HCT116 (cell line): Measurements from ENCODE around the gene TNRC6C. TPM values are rescaled to one million over a fixed set of nuclear protein-coding genes. Genes with fewer than 3 reads are reported as not detected.

Experiments
- ATAC-seq: fragments of 200-7000 bp; cut with Tn5 transposase; 2 replicates; pipeline ENCODE4 v1.9.1; 2020; ENCODE audit warnings: mild to moderate bottlenecking, moderate library complexity
- BruUV-seq: library from RNA; stranded (reverse); fragments of 400-500 nt; replicated peaks from 2 replicates; lab custom pipeline; 2021; lab: Mats Ljungman, UMichigan
- CTCF ChIA-PET: fragments of 300-600 bp; sonication (Branson Sonifier 250); formaldehyde crosslinking; loops from one replicate; lab custom pipeline; 2021; ENCODE audit warnings: antibody characterized with exemption; lab: Charles Lee
- POLR2A ChIA-PET: fragments of 300-600, 350-600 bp; sonication (Branson Sonifier 250); formaldehyde crosslinking; loops from one replicate; lab custom pipeline; 2021; ENCODE audit warnings: antibody characterized with exemption; lab: Charles Lee
- RAD21 ChIA-PET, 2 experiments: fragments of 300-600 bp; sonication (Branson Sonifier 250); formaldehyde crosslinking; loops; one replicate each; lab custom pipeline; 2023; ENCODE audit warnings: low total read pairs in 2 of 2; ENCODE audit not compliant: uncharacterized antibody in 2 of 2, unreplicated experiment in 2 of 2, low non-redundant PET in 1 of 2; lab: Charles Lee
- DNase-seq: peaks from one replicate; pipeline ENCODE4 v3.0.0-alpha.2; 2010; ENCODE audit warnings: low read depth, low spot score
- H2AFZ ChIP-seq: fragments of 200-600 bp; shearing (Covaris generic), sonication (generic); 2 replicates; pipeline ENCODE4 v1.6.1; 2017; ENCODE audit warnings: low read depth, mixed run types, mixed read lengths, antibody characterized with exemption, low read length; ENCODE audit not compliant: poor library complexity, severe bottlenecking
- H3K27ac ChIP-seq: 2 replicates; pipeline ENCODE4 v1.5.1; 2012; ENCODE audit warnings: low read depth, low read length
- H3K27me3 ChIP-seq: fragments of 200-600 bp; sonication (generic); 2 replicates; pipeline ENCODE4 v1.6.1; 2016; ENCODE audit warnings: mixed run types, low read length, mixed read lengths; ENCODE audit not compliant: insufficient read depth
- H3K36me3 ChIP-seq, 2 experiments: fragments of 200-500 bp in 1 of 2; fragments of 200-600 bp in 1 of 2; sonication (Bioruptor generic) in 1 of 2; sonication (generic) in 1 of 2; 2 replicates each; pipeline versions ENCODE4 v1.5.1 to v1.6.1; 2014 to 2016; ENCODE audit warnings: low read length in 2 of 2, inconsistent platforms in 1 of 2, mixed read lengths in 1 of 2, mixed run types in 1 of 2; ENCODE audit not compliant: insufficient read depth in 2 of 2, control insufficient read depth in 1 of 2
- H3K4me1 ChIP-seq, 2 experiments: fragments of 200-600 bp in 1 of 2; sonication (generic) in 1 of 2; 2 replicates each; pipeline versions ENCODE4 v1.5.1 to v1.6.1; 2012 to 2017; ENCODE audit warnings: low read length in 2 of 2, inconsistent platforms in 1 of 2, mild to moderate bottlenecking in 1 of 2, mixed read lengths in 1 of 2, mixed run types in 1 of 2, moderate library complexity in 1 of 2; ENCODE audit not compliant: insufficient read depth in 2 of 2, control insufficient read depth in 1 of 2
- H3K4me2 ChIP-seq: fragments of 200-600 bp; sonication (generic); 2 replicates; pipeline ENCODE4 v1.6.1; 2017; ENCODE audit warnings: mixed run types, low read length, mixed read lengths
- H3K4me3 ChIP-seq, 2 experiments: fragments of 200-600 bp in 1 of 2; sonication (generic) in 1 of 2; replicated peaks in 1 of 2; 2 replicates each; pipeline ENCODE4 v1.5.1; 2011 to 2016; ENCODE audit warnings: low read length in 2 of 2, control low read depth in 1 of 2, low read depth in 1 of 2, mild to moderate bottlenecking in 1 of 2, mixed read lengths in 1 of 2, mixed run types in 1 of 2
- H3K79me2 ChIP-seq: fragments of 200-600 bp; sonication (generic); 2 replicates; pipeline ENCODE4 v1.6.1; 2017; ENCODE audit warnings: mild to moderate bottlenecking, mixed run types, low read length, moderate library complexity, mixed read lengths; ENCODE audit not compliant: insufficient read depth
- H3K9ac ChIP-seq: fragments of 200-600 bp; sonication (generic); 2 replicates; pipeline ENCODE4 v1.6.1; 2016; ENCODE audit warnings: low read length, mixed read lengths
- H3K9me2 ChIP-seq: fragments of 200-600 bp; sonication (generic), shearing (Covaris generic); 2 replicates; pipeline ENCODE4 v1.6.1; 2017; ENCODE audit warnings: mixed run types, mild to moderate bottlenecking, moderate library complexity; ENCODE audit not compliant: insufficient read depth
- H3K9me3 ChIP-seq, 2 experiments: fragments of 200-500 bp in 1 of 2; fragments of 200-600 bp in 1 of 2; sonication (Bioruptor generic) in 1 of 2; sonication (generic) in 1 of 2; 2 replicates each; pipeline ENCODE4 v1.6.1; 2014 to 2017; ENCODE audit warnings: low read length in 2 of 2, mixed read lengths in 2 of 2, inconsistent platforms in 1 of 2, low read depth in 1 of 2, mild to moderate bottlenecking in 1 of 2, mixed run types in 1 of 2, moderate library complexity in 1 of 2; ENCODE audit not compliant: control insufficient read depth in 1 of 2, insufficient read depth in 1 of 2
- H4K20me1 ChIP-seq: fragments of 200-600 bp; sonication (generic), shearing (Covaris generic); 2 replicates; pipeline ENCODE4 v1.6.1; 2017; ENCODE audit warnings: mixed run types, mild to moderate bottlenecking, moderate library complexity; ENCODE audit not compliant: insufficient read depth
- CBX3 ChIP-seq: IDR thresholded peaks from 2 replicates; pipeline ENCODE4 v1.6.1; 2012; ENCODE audit warnings: low read depth
- CEBPB ChIP-seq: IDR thresholded peaks from 2 replicates; pipeline ENCODE4 v1.6.1; 2012; ENCODE audit warnings: low read depth
- EGR1 ChIP-seq: IDR thresholded peaks from 2 replicates; pipeline ENCODE4 v1.6.1; 2012; ENCODE audit warnings: low read depth
- ELF1 ChIP-seq: IDR thresholded peaks from 2 replicates; pipeline ENCODE4 v1.6.1; 2012; ENCODE audit warnings: low read depth, borderline replicate concordance
- EZH2 ChIP-seq: fragments of 200-600 bp; sonication (generic); IDR thresholded peaks from 2 replicates; pipeline ENCODE4 v1.6.1; 2017; ENCODE audit warnings: antibody characterized with exemption, mixed run types
- FOSL1 ChIP-seq: IDR thresholded peaks from 2 replicates; pipeline ENCODE4 v1.6.1; 2012; ENCODE audit warnings: low read depth
- JUND ChIP-seq: IDR thresholded peaks from 2 replicates; pipeline ENCODE4 v1.6.1; 2012
- MAX ChIP-seq: IDR thresholded peaks from 2 replicates; pipeline ENCODE4 v1.6.1; 2012
- POLR2A ChIP-seq: IDR thresholded peaks from 2 replicates; pipeline ENCODE4 v1.7.0; 2011; ENCODE audit warnings: borderline replicate concordance; ENCODE audit not compliant: insufficient read depth, insufficient read length; ENCODE audit errors: extremely low read depth
- POLR2AphosphoS5 ChIP-seq: IDR thresholded peaks from 2 replicates; pipeline ENCODE4 v1.6.1; 2011; ENCODE audit warnings: mild to moderate bottlenecking, low read depth, low read length, moderate library complexity
- RAD21 ChIP-seq: IDR thresholded peaks from 2 replicates; pipeline ENCODE4 v1.6.1; 2012; ENCODE audit warnings: low read depth, mild to moderate bottlenecking
- REST ChIP-seq: IDR thresholded peaks from 2 replicates; pipeline ENCODE4 v1.6.1; 2012; ENCODE audit warnings: low read depth
- SIN3A ChIP-seq: IDR thresholded peaks from 2 replicates; pipeline ENCODE4 v1.6.1; 2012; ENCODE audit warnings: low read depth
- SP1 ChIP-seq: IDR thresholded peaks from 2 replicates; pipeline ENCODE4 v1.6.1; 2012; ENCODE audit warnings: low read depth
- SRF ChIP-seq: IDR thresholded peaks from 2 replicates; pipeline ENCODE4 v1.6.1; 2012; ENCODE audit warnings: low read depth
- TCF7L2 ChIP-seq: IDR thresholded peaks from 2 replicates; pipeline ENCODE4 v1.7.0; 2011; ENCODE audit warnings: borderline replicate concordance, inconsistent platforms; ENCODE audit not compliant: insufficient read depth, insufficient read length; ENCODE audit errors: extremely low read depth
- YY1 ChIP-seq: IDR thresholded peaks from 2 replicates; pipeline ENCODE4 v1.6.1; 2011; ENCODE audit warnings: low read length, low read depth, moderate library complexity, mild to moderate bottlenecking; ENCODE audit not compliant: insufficient replicate concordance; ENCODE audit errors: extremely low read depth
- ZFX ChIP-seq: fragments of 450-650 bp; IDR thresholded peaks from 2 replicates; pipeline ENCODE4 v1.6.1; 2017
- intact Hi-C: fragments of 100-400 bp; cut with micrococcal nuclease; formaldehyde crosslinking; loops from 2 replicates; pipeline ENCODE4 v1.10.0; 2022
- total RNA-seq: library from RNA; stranded (reverse); gene quantifications from one replicate; pipeline ENCODE4 v1.2.1, GENCODE V29; 2021; ENCODE audit not compliant: unreplicated experiment
- TF ChIP-seq, protein P1 (sequence below), 3 experiments: fragments of 200-600 bp in 1 of 3; sonication (generic) in 1 of 3; IDR thresholded peaks in 2 of 3; conservative IDR thresholded peaks in 1 of 3; 2 replicates each; pipeline ENCODE4 v1.5.1; 2012 to 2017; ENCODE audit warnings: low read depth in 2 of 3, low read length in 2 of 3, antibody characterized with exemption in 1 of 3, borderline replicate concordance in 1 of 3, control low read depth in 1 of 3, mild to moderate bottlenecking in 1 of 3, mixed read lengths in 1 of 3, mixed run types in 1 of 3, moderate library complexity in 1 of 3; ENCODE audit not compliant: insufficient read depth in 1 of 3

The TNRC6C gene
- total RNA-seq, 1 experiment from 2014 or later: 23.4 TPM

- TF ChIP-seq SP1 (no peak), YY1 (no peak), POLR2AphosphoS5 (no peak)
Measured at GRCh38 chr17:78041386-78042179, 83.1 kb downstream of the TNRC6C start (continued).

DNA sequence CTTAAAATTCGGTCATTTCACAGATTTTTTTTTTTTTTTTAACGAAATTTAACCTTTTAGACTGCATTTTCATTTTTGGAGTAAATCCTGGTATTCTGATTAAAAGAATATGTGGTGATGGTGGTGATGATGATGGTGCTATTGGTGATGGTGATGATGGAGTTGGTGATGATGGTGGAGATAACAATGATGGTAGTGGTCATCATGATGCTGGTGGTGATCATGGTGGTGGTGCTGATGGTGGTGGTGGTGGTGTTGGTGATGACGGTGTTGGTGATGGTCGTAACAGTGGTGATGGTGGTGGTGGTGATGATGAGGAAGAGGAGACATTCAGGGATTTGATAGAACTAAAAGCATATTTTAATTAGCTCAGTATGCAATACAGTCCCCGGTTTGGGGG, 84.0 kb downstream of the TNRC6C start:
- Histone ChIP-seq H3K9me2 (no peaks in the 10 kb centered on the region), H4K20me1 (no peaks in the 10 kb centered on the region), H3K79me2 (no peaks in the 10 kb centered on the region), H3K27me3 (no peaks in the 10 kb centered on the region)
- intact Hi-C loops: no loop called here
- POLR2A ChIA-PET: no interaction called here
- TF ChIP-seq EGR1: no peak
- no peak for TF ChIP-seq FOSL1
- no peak for TF ChIP-seq ELF1
- TF ChIP-seq JUND: no peak
- no peak for TF ChIP-seq POLR2A
- no peak for TF ChIP-seq CEBPB
- TF ChIP-seq RAD21: no peak
- no peak for TF ChIP-seq MAX
- no peak for TF ChIP-seq REST
- no peak for TF ChIP-seq YY1
- TF ChIP-seq SRF: no peak
- no peak for TF ChIP-seq EZH2
- TF ChIP-seq, protein P1, sequence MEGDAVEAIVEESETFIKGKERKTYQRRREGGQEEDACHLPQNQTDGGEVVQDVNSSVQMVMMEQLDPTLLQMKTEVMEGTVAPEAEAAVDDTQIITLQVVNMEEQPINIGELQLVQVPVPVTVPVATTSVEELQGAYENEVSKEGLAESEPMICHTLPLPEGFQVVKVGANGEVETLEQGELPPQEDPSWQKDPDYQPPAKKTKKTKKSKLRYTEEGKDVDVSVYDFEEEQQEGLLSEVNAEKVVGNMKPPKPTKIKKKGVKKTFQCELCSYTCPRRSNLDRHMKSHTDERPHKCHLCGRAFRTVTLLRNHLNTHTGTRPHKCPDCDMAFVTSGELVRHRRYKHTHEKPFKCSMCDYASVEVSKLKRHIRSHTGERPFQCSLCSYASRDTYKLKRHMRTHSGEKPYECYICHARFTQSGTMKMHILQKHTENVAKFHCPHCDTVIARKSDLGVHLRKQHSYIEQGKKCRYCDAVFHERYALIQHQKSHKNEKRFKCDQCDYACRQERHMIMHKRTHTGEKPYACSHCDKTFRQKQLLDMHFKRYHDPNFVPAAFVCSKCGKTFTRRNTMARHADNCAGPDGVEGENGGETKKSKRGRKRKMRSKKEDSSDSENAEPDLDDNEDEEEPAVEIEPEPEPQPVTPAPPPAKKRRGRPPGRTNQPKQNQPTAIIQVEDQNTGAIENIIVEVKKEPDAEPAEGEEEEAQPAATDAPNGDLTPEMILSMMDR (IDR thresholded peaks at IDR 0.05 in 2 of 3, conservative IDR thresholded peaks at IDR 0.05 in 1 of 3; ENCODE audit: borderline replicate concordance in 1 of 3, insufficient read depth in 1 of 3, low read depth in 2 of 3, low read length in 2 of 3): no peak
- TF ChIP-seq POLR2AphosphoS5: no peak
- TF ChIP-seq TCF7L2: no peak
- no peak for TF ChIP-seq SIN3A
- TF ChIP-seq ZFX: no peak
- no peak for TF ChIP-seq SP1
- no peak for TF ChIP-seq CBX3
- TF ChIP-seq, all 23 proteins: peak for 0
- DNase-seq (no peak), ATAC-seq (no peak)
- no TSS peak for BruUV-seq
- Histone ChIP-seq H2AFZ (no peak overlapping the region), H3K27ac (no peak overlapping the region), H3K9ac (no peak overlapping the region), H3K4me2 (no peak overlapping the region), H3K4me3 (no peak overlapping the region), H3K4me1 (peaks cover 17 to 29% of the 10 kb centered on the region in 2 experiments), H3K36me3 (no peaks in the 10 kb centered on the region), H3K9me3 (no peaks in the 10 kb centered on the region; a peak in 1 of 4 replicates)
- RAD21 ChIA-PET: no interaction called here
- CTCF ChIA-PET: interaction anchor here (1.4 to 3.4 kb wide), 2 partner anchors 13 to 42 kb away, joined by 3 to 18 read pairs; no protein-coding TSS in a partner anchor
